Esophagus muscularis mucosa (tissue), 4 donors: ENCODE measurements around the gene ETAA1. TPM values are rescaled to one million over a fixed set of nuclear protein-coding genes. Genes with fewer than 3 reads are reported as not detected.

Experiments
- DNase-seq: peaks from one replicate; pipeline ENCODE4 v3.0.0-alpha.2; 2017; ENCODE audit errors: extremely low spot score
- H3K27ac ChIP-seq, 4 donors: fragments of 200-600 bp; sonication (generic); replicated peaks in 1 of 4; 1 replicate in 3 of 4; 2 replicates in 1 of 4; pipeline ENCODE4 v1.5.1; 2016 to 2019; ENCODE audit warnings: mild to moderate bottlenecking in 1 of 4
- H3K27me3 ChIP-seq, 4 donors: fragments of 200-600 bp; sonication (generic); one replicate each; pipeline versions ENCODE4 v1.5.1 to v1.6.0; 2016 to 2019
- H3K36me3 ChIP-seq, 4 donors: fragments of 200-600 bp; sonication (generic); one replicate each; pipeline ENCODE4 v1.5.1; 2016 to 2019
- H3K4me1 ChIP-seq, 4 donors: fragments of 200-600 bp; sonication (generic); one replicate each; pipeline ENCODE4 v1.5.1; 2016 to 2019
- H3K4me3 ChIP-seq, 4 donors: fragments of 200-600 bp; sonication (generic); 1 replicate in 2 of 4; 2 replicates in 2 of 4; pipeline ENCODE4 v1.5.1; 2016 to 2019; ENCODE audit warnings: mild to moderate bottlenecking in 4 of 4, moderate library complexity in 1 of 4
- H3K9me3 ChIP-seq, 4 donors: fragments of 200-600 bp; sonication (generic); 1 replicate in 3 of 4; 2 replicates in 1 of 4; pipeline ENCODE4 v1.5.1; 2016 to 2019
- EP300 ChIP-seq: sonication (generic); formaldehyde crosslinking; IDR thresholded peaks from one replicate; pipeline ENCODE4 v1.6.1; 2017; ENCODE audit warnings: antibody characterized with exemption
- POLR2A ChIP-seq: fragments of 450-650 bp; IDR thresholded peaks from one replicate; pipeline ENCODE4 v1.6.1; 2017; ENCODE audit warnings: antibody characterized with exemption, moderate library complexity, mild to moderate bottlenecking, low read depth
- POLR2AphosphoS5 ChIP-seq, 2 donors: sonication (generic); formaldehyde crosslinking; IDR thresholded peaks; one replicate each; pipeline ENCODE4 v1.6.1; 2017; ENCODE audit warnings: antibody characterized with exemption in 2 of 2
- WGBS: methylation state at CpG from one replicate; pipeline ENCODE4 v1.1.5; 2018; 5-methylcytosine and 5-hydroxymethylcytosine counted together
- intact Hi-C: fragments of 100-400 bp; cut with DNase I; formaldehyde crosslinking; loops from one replicate; pipeline ENCODE4 v1.15.1; 2023
- total RNA-seq, 4 donors: library from RNA; depleted of rRNA; stranded (reverse); fragments of >200 nt; gene quantifications; one replicate each; pipeline versions ENCODE4 v1.1.0 to v1.2.1, GENCODE V29; 2016
- TF ChIP-seq, protein P1 (sequence below), 3 experiments: fragments of 200-600 bp in 2 of 3; fragments of 450-650 bp in 1 of 3; sonication (generic) in 2 of 3; IDR thresholded peaks; one replicate each; pipeline ENCODE4 v1.5.1; 2017 to 2019; ENCODE audit warnings: antibody characterized with exemption in 3 of 3, mild to moderate bottlenecking in 2 of 3, moderate library complexity in 1 of 3

ETAA1 gene
- total RNA-seq, 4 donors from 2014 or later: 10.4 to 19.5 (median 14.2) TPM

GRCh38 chr2:67416136-67416535 is 19.0 kb downstream of the ETAA1 start:
- peaks cover 0 to 5% (median 1%) of the 10 kb centered on the region in 4 donors for H3K36me3 ChIP-seq
- 100% methylated on average over 1 of the region's 1 CpG for WGBS
- intact Hi-C loops: no loop called here
- no peak overlapping the region for H3K4me3 ChIP-seq
- no peak for DNase-seq
- H3K9me3 ChIP-seq: no peaks in the 10 kb centered on the region
- no peak overlapping the region for H3K27ac ChIP-seq
- TF ChIP-seq, protein P1, sequence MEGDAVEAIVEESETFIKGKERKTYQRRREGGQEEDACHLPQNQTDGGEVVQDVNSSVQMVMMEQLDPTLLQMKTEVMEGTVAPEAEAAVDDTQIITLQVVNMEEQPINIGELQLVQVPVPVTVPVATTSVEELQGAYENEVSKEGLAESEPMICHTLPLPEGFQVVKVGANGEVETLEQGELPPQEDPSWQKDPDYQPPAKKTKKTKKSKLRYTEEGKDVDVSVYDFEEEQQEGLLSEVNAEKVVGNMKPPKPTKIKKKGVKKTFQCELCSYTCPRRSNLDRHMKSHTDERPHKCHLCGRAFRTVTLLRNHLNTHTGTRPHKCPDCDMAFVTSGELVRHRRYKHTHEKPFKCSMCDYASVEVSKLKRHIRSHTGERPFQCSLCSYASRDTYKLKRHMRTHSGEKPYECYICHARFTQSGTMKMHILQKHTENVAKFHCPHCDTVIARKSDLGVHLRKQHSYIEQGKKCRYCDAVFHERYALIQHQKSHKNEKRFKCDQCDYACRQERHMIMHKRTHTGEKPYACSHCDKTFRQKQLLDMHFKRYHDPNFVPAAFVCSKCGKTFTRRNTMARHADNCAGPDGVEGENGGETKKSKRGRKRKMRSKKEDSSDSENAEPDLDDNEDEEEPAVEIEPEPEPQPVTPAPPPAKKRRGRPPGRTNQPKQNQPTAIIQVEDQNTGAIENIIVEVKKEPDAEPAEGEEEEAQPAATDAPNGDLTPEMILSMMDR (IDR thresholded peaks at IDR 0.05): no peak
- TF ChIP-seq POLR2A (no peak), POLR2AphosphoS5 (IDR thresholded peaks at IDR 0.05) (no peak), EP300 (no peak)
- H3K27me3 ChIP-seq: no peaks in the 10 kb centered on the region
- no peaks in the 10 kb centered on the region for H3K4me1 ChIP-seq

DNA sequence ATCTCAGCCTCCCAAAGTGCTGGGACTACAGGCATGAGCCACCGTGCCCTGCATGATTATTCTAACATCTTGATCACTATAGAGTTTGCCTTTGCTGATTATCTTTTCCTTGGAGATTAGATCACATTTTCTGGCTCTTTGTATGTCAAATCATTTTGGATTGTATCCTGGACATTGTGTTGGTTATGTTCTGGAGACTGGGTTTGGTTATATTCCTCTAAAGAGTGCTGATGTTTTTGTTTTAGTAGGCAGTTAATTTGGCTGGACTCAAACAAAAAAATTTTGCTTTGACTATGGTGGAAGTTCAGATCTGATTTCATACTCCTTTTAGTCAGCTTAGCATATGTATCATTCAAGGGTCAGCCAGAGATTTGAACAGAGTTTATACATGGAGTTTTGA is 26.4 kb downstream of the ETAA1 start:
- DNase-seq: no peak
- H3K27ac ChIP-seq: no peak overlapping the region
- intact Hi-C loops: no loop called here
- H3K27me3 ChIP-seq: no peaks in the 10 kb centered on the region
- H3K4me1 ChIP-seq: no peaks in the 10 kb centered on the region
- no peaks in the 10 kb centered on the region for H3K36me3 ChIP-seq
- TF ChIP-seq, protein P1 (IDR thresholded peaks at IDR 0.05): no peak
- no peak for TF ChIP-seq POLR2A
- TF ChIP-seq EP300: no peak
- no peak for TF ChIP-seq POLR2AphosphoS5 (IDR thresholded peaks at IDR 0.05)
- WGBS: 89% methylated on average over 1 of the region's 1 CpG
- no peak overlapping the region for H3K4me3 ChIP-seq
- peaks cover 0 to 13% (median 9%) of the 10 kb centered on the region in 4 donors for H3K9me3 ChIP-seq

DNA sequence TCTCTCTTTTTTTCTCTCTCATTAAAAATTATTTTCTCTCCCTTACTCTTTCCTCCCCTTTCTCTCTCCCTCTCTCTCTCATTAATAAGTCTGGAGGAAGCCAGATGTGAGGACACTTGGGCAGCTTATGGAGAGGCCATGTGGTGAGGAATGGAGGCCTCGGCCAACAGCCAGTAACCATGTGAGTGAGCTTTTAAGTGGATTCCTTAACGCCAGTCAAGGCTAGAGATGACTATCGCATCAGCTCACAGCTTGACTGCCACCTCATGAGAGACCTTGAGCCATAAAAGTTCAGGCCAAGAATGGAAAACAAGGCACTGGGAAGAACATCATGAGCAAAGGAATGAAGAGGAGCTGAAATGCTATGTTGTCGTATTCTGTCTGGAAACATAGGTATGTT is 39.1 kb downstream of the ETAA1 start:
- Histone ChIP-seq H3K36me3 (no peaks in the 10 kb centered on the region), H3K27ac (no peak overlapping the region), H3K27me3 (no peaks in the 10 kb centered on the region), H3K4me3 (no peak overlapping the region), H3K9me3 (no peaks in the 10 kb centered on the region), H3K4me1 (no peaks in the 10 kb centered on the region)
- intact Hi-C loops: no loop called here
- WGBS: 94% methylated on average over 4 of the region's 4 CpGs
- TF ChIP-seq, protein P1 (IDR thresholded peaks at IDR 0.05): no peak
- TF ChIP-seq POLR2A (no peak), POLR2AphosphoS5 (IDR thresholded peaks at IDR 0.05) (no peak), EP300 (no peak)
- no peak for DNase-seq

GRCh38 chr2:67437114-67437513 is 40.0 kb downstream of the ETAA1 start:
- no peaks in the 10 kb centered on the region for H3K36me3 ChIP-seq

DNA sequence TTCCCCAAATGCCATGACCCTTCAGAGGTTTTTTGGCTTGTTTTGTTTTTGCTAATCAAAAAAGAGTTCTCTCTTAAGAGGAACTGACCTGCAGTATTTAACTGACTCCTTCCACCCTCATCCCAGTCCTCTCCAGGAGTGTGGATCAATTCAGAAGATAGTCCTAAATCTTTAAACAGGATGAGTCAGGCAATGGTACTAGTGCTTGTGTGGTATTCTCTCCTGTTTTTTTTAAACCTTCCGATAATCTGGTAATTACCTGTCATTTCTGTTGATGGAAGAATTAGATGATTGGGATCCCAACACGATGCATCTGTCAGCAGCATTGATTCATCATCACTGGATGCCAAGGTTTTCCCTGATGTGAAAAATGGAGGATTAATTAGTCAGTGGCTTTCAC is 41.2 kb downstream of the ETAA1 start:
- H3K4me3 ChIP-seq: no peak overlapping the region

More at GRCh38 chr2:67437114-67437513, 40.0 kb downstream of the ETAA1 start:
- no peak overlapping the region for H3K27ac ChIP-seq
- no peaks in the 10 kb centered on the region for H3K4me1 ChIP-seq
- DNase-seq: no peak
- H3K27me3 ChIP-seq: no peaks in the 10 kb centered on the region
- H3K9me3 ChIP-seq: no peaks in the 10 kb centered on the region
- intact Hi-C loops: no loop called here
- no peak for TF ChIP-seq POLR2A
- TF ChIP-seq, protein P1 (IDR thresholded peaks at IDR 0.05): no peak
- TF ChIP-seq POLR2AphosphoS5 (IDR thresholded peaks at IDR 0.05): no peak
- TF ChIP-seq EP300: no peak
- 66% methylated on average over 1 of the region's 1 CpG for WGBS
- no peak overlapping the region for H3K4me3 ChIP-seq

More for the DNA sequence above, 41.2 kb downstream of the ETAA1 start:
- peaks cover 0 to 1% (median 0%) of the 10 kb centered on the region in 4 donors for H3K9me3 ChIP-seq
- no peaks in the 10 kb centered on the region for H3K4me1 ChIP-seq
- no peak overlapping the region for H3K27ac ChIP-seq
- no peaks in the 10 kb centered on the region for H3K27me3 ChIP-seq
- DNase-seq: no peak
- TF ChIP-seq, protein P1 (IDR thresholded peaks at IDR 0.05): no peak
- TF ChIP-seq EP300: no peak
- TF ChIP-seq POLR2A: no peak
- TF ChIP-seq POLR2AphosphoS5 (IDR thresholded peaks at IDR 0.05): no peak
- intact Hi-C loops: no loop called here
- WGBS: 76% methylated on average over 2 of the region's 2 CpGs
- no peaks in the 10 kb centered on the region for H3K36me3 ChIP-seq
